CD4-positive, alpha-beta T cell treated with Interleukin-10 for 1 hour (primary cell): ENCODE results near the gene ROS1.

ENCODE experiments used
- DNase-seq: peaks from one replicate; pipeline ENCODE4 v3.0.0-alpha.2; 2020

The ROS1 gene

GRCh38 chr6:117440706-117441525 is 15.2 kb upstream of the ROS1 start:
- no peak for DNase-seq

- DNase-seq = no peak
Measured at GRCh38 chr6:117432273-117432672, 6.5 kb upstream of the ROS1 start.

GRCh38 chr6:117423754-117424153 is 2.0 kb downstream of the ROS1 start:
- DNase-seq = no peak

GRCh38 chr6:117418320-117418719 is 7.4 kb downstream of the ROS1 start:
- DNase-seq = no peak

GRCh38 chr6:117417851-117418250 is 7.9 kb downstream of the ROS1 start:
- no peak for DNase-seq

GRCh38 chr6:117414770-117415169 is 11.0 kb downstream of the ROS1 start:
- DNase-seq = no peak

- no peak for DNase-seq
Measured at GRCh38 chr6:117411474-117411873, 14.3 kb downstream of the ROS1 start.

GRCh38 chr6:117409863-117410262 is 15.9 kb downstream of the ROS1 start:
- no peak for DNase-seq

- DNase-seq = no peak
Measured at GRCh38 chr6:117409420-117409819, 16.3 kb downstream of the ROS1 start.

GRCh38 chr6:117404548-117404947 is 21.2 kb downstream of the ROS1 start:
- DNase-seq = no peak

- no peak for DNase-seq
Measured at GRCh38 chr6:117401799-117402198, 23.9 kb downstream of the ROS1 start.

GRCh38 chr6:117399924-117400323 is 25.8 kb downstream of the ROS1 start:
- no peak for DNase-seq

GRCh38 chr6:117399126-117399525 is 26.6 kb downstream of the ROS1 start:
- DNase-seq = no peak

GRCh38 chr6:117397536-117398227 is 28.1 kb downstream of the ROS1 start:
- DNase-seq = no peak

GRCh38 chr6:117396228-117396627 is 29.5 kb downstream of the ROS1 start:
- no peak for DNase-seq

GRCh38 chr6:117395164-117395563 is 30.6 kb downstream of the ROS1 start:
- no peak for DNase-seq

- DNase-seq = no peak
Measured at GRCh38 chr6:117393045-117393444, 32.7 kb downstream of the ROS1 start.

- DNase-seq = no peak
Measured at GRCh38 chr6:117391874-117392583, 33.7 kb downstream of the ROS1 start.

GRCh38 chr6:117389227-117390057 is 36.3 kb downstream of the ROS1 start:
- no peak for DNase-seq

GRCh38 chr6:117387454-117387974 is 38.2 kb downstream of the ROS1 start:
- no peak for DNase-seq

- no peak for DNase-seq
Measured at GRCh38 chr6:117384659-117385058, 41.1 kb downstream of the ROS1 start.

GRCh38 chr6:117381749-117382148 is 44.0 kb downstream of the ROS1 start:
- DNase-seq = no peak

- DNase-seq = no peak
Measured at GRCh38 chr6:117380298-117380697, 45.4 kb downstream of the ROS1 start.
